Measurements from ENCODE around the gene PTPN4.
A peak's percentile ranks its signal among the peaks of the same experiment; 100 is the strongest.

Gene PTPN4

DNA sequence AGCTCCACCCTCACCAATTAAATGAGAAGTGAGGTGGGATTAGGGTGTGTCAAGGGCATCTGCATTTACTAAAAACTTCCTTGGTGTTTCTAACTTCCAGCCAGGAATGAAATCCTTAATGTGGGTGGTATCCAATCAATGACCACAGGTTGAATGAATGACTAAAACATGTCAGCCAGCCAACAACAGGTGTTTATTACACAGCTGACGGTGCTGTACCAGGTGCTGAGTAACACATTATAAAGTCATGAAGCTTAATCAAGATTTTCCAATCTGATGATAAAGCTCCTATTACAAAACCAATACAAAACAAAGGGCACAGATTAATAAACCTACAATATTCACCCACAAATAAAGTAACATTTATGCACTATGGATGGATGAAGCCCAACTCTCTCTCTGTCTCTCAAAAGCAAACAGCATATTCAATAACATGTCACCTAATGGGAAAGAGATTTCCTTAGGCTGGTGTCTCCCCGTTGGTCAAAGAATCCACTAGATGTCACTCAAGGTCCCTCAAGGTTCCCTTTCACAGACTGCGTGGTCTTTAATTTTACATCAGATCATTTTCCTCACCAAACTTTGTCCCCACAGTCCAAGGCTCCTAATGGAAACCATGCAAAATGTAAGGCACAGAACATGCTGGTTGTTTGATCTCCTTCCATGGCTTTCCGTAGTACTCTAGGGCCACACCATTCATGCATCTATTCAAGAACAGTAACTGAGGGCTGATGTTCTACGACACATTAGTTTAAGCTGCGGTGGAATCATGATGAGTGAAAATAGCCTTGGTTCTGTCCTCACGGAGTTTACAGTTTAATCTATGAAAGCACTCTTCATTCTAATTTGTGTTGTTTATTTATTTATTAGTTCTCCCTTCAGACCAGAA lies 6.4 kb upstream of the PTPN4 start:
- H3K4me3 Mint-ChIP-seq: no peak overlapping the region
- H3K4me1 Mint-ChIP-seq: no peaks in the 10 kb centered on the region
- no peaks in the 10 kb centered on the region for H3K36me3 Mint-ChIP-seq (ENCODE audit: low read depth)
- TF ChIP-seq, protein P1, sequence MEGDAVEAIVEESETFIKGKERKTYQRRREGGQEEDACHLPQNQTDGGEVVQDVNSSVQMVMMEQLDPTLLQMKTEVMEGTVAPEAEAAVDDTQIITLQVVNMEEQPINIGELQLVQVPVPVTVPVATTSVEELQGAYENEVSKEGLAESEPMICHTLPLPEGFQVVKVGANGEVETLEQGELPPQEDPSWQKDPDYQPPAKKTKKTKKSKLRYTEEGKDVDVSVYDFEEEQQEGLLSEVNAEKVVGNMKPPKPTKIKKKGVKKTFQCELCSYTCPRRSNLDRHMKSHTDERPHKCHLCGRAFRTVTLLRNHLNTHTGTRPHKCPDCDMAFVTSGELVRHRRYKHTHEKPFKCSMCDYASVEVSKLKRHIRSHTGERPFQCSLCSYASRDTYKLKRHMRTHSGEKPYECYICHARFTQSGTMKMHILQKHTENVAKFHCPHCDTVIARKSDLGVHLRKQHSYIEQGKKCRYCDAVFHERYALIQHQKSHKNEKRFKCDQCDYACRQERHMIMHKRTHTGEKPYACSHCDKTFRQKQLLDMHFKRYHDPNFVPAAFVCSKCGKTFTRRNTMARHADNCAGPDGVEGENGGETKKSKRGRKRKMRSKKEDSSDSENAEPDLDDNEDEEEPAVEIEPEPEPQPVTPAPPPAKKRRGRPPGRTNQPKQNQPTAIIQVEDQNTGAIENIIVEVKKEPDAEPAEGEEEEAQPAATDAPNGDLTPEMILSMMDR (IDR thresholded peaks at IDR 0.05; ENCODE audit: unreplicated experiment in 3 of 3): peak; percentile 52 to 68 (median 56)
- H3K27ac Mint-ChIP-seq: no peak overlapping the region
- H3K27me3 Mint-ChIP-seq (ENCODE audit: low read depth): peaks cover 8% of the 10 kb centered on the region
- H3K9me3 Mint-ChIP-seq: no peaks in the 10 kb centered on the region

- Mint-ChIP-seq H3K4me1 (no peaks in the 10 kb centered on the region), H3K4me3 (no peak overlapping the region), H3K9me3 (no peaks in the 10 kb centered on the region), H3K27ac (no peak overlapping the region), H3K36me3 (ENCODE audit: low read depth) (no peaks in the 10 kb centered on the region), H3K27me3 (ENCODE audit: low read depth) (peaks cover 8% of the 10 kb centered on the region)
- TF ChIP-seq, protein P1 (IDR thresholded peaks at IDR 0.05; ENCODE audit: unreplicated experiment in 3 of 3): no peak
Measured at GRCh38 chr2:119753930-119754321, 5.8 kb upstream of the PTPN4 start.

- H3K9me3 Mint-ChIP-seq: no peaks in the 10 kb centered on the region
- no peaks in the 10 kb centered on the region for H3K36me3 Mint-ChIP-seq (ENCODE audit: low read depth)
- H3K4me3 Mint-ChIP-seq: no peak overlapping the region
- TF ChIP-seq, protein P1 (IDR thresholded peaks at IDR 0.05; ENCODE audit: unreplicated experiment in 3 of 3): no peak
- peaks cover 3% of the 10 kb centered on the region for H3K4me1 Mint-ChIP-seq
- peaks cover 5% of the 10 kb centered on the region for H3K27me3 Mint-ChIP-seq (ENCODE audit: low read depth)
- no peak overlapping the region for H3K27ac Mint-ChIP-seq
Measured at GRCh38 chr2:119755906-119756305, 3.8 kb upstream of the PTPN4 start.

GRCh38 chr2:119756837-119757236 lies 2.9 kb upstream of the PTPN4 start:
- no peak overlapping the region for H3K4me3 Mint-ChIP-seq
- H3K9me3 Mint-ChIP-seq: no peaks in the 10 kb centered on the region
- H3K27ac Mint-ChIP-seq: no peak overlapping the region
- peaks cover 4% of the 10 kb centered on the region for H3K27me3 Mint-ChIP-seq (ENCODE audit: low read depth)
- peaks cover 12% of the 10 kb centered on the region for H3K4me1 Mint-ChIP-seq
- no peaks in the 10 kb centered on the region for H3K36me3 Mint-ChIP-seq (ENCODE audit: low read depth)
- TF ChIP-seq, protein P1 (IDR thresholded peaks at IDR 0.05; ENCODE audit: unreplicated experiment in 3 of 3): no peak

GRCh38 chr2:119758881-119759450 lies 756 bp upstream of the PTPN4 start:
- H3K4me1 Mint-ChIP-seq: peaks cover 28% of the 10 kb centered on the region
- H3K27me3 Mint-ChIP-seq (ENCODE audit: low read depth): no peaks in the 10 kb centered on the region
- H3K36me3 Mint-ChIP-seq (ENCODE audit: low read depth): no peaks in the 10 kb centered on the region
- H3K27ac Mint-ChIP-seq: peak overlapping the region; percentile 18 to 96 (median 84)
- peak overlapping the region; percentile 83 to 91 (median 84) for H3K4me3 Mint-ChIP-seq
- H3K9me3 Mint-ChIP-seq: no peaks in the 10 kb centered on the region
- TF ChIP-seq, protein P1 (IDR thresholded peaks at IDR 0.05; ENCODE audit: unreplicated experiment in 3 of 3): no peak
